Osteocyte (in vitro differentiated cells): ENCODE results near the gene KLHL5. TPM values are rescaled to one million over a fixed set of nuclear protein-coding genes. Genes with fewer than 3 reads are reported as not detected.

Source experiments
- DNase-seq: peaks from one replicate; pipeline ENCODE4 v3.0.0; 2021; ENCODE audit warnings: mixed read lengths; ENCODE audit not compliant: unreplicated experiment; ENCODE audit errors: extremely low spot score
- H3K27ac Mint-ChIP-seq: one replicate; pipeline ENCODE4 v1.8.0; 2021; ENCODE audit warnings: mild to moderate bottlenecking, mixed read lengths; ENCODE audit not compliant: unreplicated experiment
- H3K27me3 Mint-ChIP-seq: one replicate; pipeline ENCODE4 v1.8.0; 2021; ENCODE audit warnings: mixed read lengths; ENCODE audit not compliant: unreplicated experiment
- H3K36me3 Mint-ChIP-seq: one replicate; pipeline ENCODE4 v1.8.0; 2021; ENCODE audit warnings: mixed read lengths; ENCODE audit not compliant: unreplicated experiment
- H3K4me1 Mint-ChIP-seq: one replicate; pipeline ENCODE4 v1.8.0; 2021; ENCODE audit warnings: mixed read lengths; ENCODE audit not compliant: unreplicated experiment
- H3K4me3 Mint-ChIP-seq: one replicate; pipeline ENCODE4 v1.8.0; 2021; ENCODE audit warnings: mild to moderate bottlenecking, moderate library complexity, mixed read lengths; ENCODE audit not compliant: unreplicated experiment
- H3K9me3 Mint-ChIP-seq: one replicate; pipeline ENCODE4 v1.8.0; 2021; ENCODE audit warnings: mixed read lengths; ENCODE audit not compliant: unreplicated experiment
- long read RNA-seq: library from polyadenylated mRNA; unstranded; transcript quantifications from one replicate; pipeline ENCODE4 v2.0.0, GENCODE V29; 2021
- total RNA-seq: library from RNA; stranded (reverse); gene quantifications from 2 replicates; pipeline ENCODE4 v1.2.1, GENCODE V29; 2021
- TF ChIP-seq, protein P1 (sequence below): fragments of 200-600 bp; sonication (generic); IDR thresholded peaks from 2 replicates; pipeline ENCODE4 v1.5.0; 2021; ENCODE audit warnings: antibody characterized with exemption, mild to moderate bottlenecking, moderate library complexity

Gene KLHL5, protein sequence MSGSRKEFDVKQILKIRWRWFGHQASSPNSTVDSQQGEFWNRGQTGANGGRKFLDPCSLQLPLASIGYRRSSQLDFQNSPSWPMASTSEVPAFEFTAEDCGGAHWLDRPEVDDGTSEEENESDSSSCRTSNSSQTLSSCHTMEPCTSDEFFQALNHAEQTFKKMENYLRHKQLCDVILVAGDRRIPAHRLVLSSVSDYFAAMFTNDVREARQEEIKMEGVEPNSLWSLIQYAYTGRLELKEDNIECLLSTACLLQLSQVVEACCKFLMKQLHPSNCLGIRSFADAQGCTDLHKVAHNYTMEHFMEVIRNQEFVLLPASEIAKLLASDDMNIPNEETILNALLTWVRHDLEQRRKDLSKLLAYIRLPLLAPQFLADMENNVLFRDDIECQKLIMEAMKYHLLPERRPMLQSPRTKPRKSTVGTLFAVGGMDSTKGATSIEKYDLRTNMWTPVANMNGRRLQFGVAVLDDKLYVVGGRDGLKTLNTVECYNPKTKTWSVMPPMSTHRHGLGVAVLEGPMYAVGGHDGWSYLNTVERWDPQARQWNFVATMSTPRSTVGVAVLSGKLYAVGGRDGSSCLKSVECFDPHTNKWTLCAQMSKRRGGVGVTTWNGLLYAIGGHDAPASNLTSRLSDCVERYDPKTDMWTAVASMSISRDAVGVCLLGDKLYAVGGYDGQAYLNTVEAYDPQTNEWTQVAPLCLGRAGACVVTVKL
- 128 and 145 TPM in 2 replicates for total RNA-seq
- long read RNA-seq, partial matches to known transcripts = 62 of 83 reads
- long read RNA-seq, other reads (novel, unspliced or antisense) = 18 of 83 reads

DNA sequence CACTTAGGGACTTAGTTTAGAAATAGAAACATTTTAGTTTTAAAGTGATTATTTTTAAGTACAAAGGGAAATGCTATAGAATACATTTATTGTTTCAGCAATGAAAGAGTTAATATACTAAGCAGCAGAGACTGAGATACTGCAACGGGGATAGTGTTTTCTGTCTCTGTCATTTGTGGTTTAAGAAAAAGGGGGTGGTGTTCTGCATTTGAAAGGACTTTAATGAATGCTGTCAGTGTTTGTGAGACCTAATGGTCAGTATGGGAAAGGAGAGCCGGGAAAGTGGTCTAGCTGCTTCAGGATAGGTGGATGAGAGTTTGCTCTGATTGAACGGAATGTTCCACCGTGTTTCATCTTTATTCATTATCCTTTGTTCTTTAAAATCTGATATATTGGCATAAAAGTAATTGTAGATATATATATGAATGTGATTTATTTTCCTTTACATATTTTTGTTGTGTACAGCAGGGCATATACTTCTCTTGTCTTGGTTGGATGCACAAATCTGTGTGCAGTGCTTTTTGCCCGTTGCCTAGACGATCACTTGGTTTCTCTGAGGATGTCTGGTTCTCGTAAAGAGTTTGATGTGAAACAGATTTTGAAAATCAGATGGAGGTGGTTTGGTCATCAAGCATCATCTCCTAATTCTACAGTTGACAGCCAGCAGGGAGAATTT, at the start of gene KLHL5:
KLHL5 (plus strand) TSS at position 139 of the 676 bp plus-strand sequence; CDS start at position 560, 421 bp downstream.
- Mint-ChIP-seq H3K4me3 (peak within 1 kb of the TSS; percentile 5), H3K9me3 (no peaks in the 10 kb centered on the region), H3K27ac (peak within 1 kb of the TSS; percentile 62), H3K4me1 (peaks cover 38% of the 10 kb centered on the region), H3K27me3 (no peaks in the 10 kb centered on the region), H3K36me3 (no peaks in the 10 kb centered on the region)
- TF ChIP-seq, protein P1, sequence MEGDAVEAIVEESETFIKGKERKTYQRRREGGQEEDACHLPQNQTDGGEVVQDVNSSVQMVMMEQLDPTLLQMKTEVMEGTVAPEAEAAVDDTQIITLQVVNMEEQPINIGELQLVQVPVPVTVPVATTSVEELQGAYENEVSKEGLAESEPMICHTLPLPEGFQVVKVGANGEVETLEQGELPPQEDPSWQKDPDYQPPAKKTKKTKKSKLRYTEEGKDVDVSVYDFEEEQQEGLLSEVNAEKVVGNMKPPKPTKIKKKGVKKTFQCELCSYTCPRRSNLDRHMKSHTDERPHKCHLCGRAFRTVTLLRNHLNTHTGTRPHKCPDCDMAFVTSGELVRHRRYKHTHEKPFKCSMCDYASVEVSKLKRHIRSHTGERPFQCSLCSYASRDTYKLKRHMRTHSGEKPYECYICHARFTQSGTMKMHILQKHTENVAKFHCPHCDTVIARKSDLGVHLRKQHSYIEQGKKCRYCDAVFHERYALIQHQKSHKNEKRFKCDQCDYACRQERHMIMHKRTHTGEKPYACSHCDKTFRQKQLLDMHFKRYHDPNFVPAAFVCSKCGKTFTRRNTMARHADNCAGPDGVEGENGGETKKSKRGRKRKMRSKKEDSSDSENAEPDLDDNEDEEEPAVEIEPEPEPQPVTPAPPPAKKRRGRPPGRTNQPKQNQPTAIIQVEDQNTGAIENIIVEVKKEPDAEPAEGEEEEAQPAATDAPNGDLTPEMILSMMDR = no peak
- no peak for DNase-seq

DNA sequence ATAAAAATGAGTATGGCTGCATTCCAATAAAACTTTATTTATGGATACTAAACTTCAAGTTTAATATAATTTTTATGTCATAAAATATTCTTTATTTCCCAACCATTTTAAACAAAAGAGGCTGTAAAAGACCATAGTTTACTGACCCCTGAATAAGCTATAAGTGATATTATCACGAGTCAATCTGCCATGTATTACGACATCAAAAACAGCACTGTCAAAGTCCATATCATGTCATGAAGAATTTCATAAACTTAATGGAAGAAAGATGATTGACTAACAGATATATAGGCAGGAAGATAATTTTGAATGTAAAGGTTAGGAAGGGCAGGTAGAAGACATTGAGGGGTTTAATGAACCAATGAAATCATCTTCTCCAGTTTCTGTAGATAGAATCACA, 48.0 kb upstream of the KLHL5 start:
- H3K27ac Mint-ChIP-seq = no peak overlapping the region
- TF ChIP-seq, protein P1 = no peak
- no peaks in the 10 kb centered on the region for H3K27me3 Mint-ChIP-seq
- H3K9me3 Mint-ChIP-seq = peaks cover 21% of the 10 kb centered on the region
- H3K4me1 Mint-ChIP-seq = no peaks in the 10 kb centered on the region
- no peak overlapping the region for H3K4me3 Mint-ChIP-seq
- no peaks in the 10 kb centered on the region for H3K36me3 Mint-ChIP-seq
- DNase-seq = no peak

DNA sequence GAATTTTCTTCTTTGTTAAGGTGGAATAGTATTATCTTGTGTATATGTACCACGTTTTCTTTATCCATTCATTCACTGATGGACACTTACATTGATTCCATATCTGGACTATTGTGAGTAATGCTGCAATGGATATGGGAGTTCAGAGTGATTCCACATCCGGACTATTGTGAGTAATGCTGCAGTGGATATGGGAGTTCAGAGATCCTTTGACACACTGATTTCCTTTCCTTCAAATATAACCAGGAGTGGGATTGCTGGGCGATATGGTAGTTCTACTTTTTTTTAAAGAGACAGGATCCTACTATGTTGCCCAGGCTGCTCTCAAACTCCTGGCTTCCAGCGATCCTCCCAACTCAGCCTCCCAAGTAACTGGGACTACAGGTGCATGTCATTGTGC, 41.9 kb upstream of the KLHL5 start:
- Mint-ChIP-seq H3K9me3 (peaks cover 11% of the 10 kb centered on the region), H3K27me3 (no peaks in the 10 kb centered on the region), H3K4me3 (no peak overlapping the region), H3K36me3 (no peaks in the 10 kb centered on the region), H3K4me1 (peaks cover 12% of the 10 kb centered on the region), H3K27ac (no peak overlapping the region)
- no peak for DNase-seq
- TF ChIP-seq, protein P1 = no peak

DNA sequence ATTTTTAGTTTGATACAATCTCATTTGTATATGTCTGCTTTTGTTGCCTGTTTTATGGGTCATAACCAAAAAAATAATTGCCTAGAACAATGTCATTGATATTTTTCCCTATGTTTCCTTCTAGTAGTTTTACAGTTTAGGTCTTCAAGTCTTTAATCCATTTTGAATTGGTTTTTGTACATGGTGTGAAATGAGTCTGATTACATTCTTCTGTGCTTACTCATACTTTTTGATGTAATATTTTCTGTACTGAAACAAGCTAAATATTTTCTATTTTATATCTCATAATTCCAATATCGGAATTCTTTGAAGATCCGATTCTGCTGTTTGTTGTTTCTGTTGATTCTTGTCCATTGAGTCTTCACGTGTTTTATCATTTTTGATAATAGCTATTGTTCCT, 40.4 kb upstream of the KLHL5 start:
- TF ChIP-seq, protein P1 = no peak
- no peak for DNase-seq
- Mint-ChIP-seq H3K9me3 (peaks cover 8% of the 10 kb centered on the region), H3K4me1 (peaks cover 21% of the 10 kb centered on the region), H3K27me3 (no peaks in the 10 kb centered on the region), H3K27ac (peak overlapping the region; percentile 5), H3K36me3 (no peaks in the 10 kb centered on the region), H3K4me3 (no peak overlapping the region)
